H1 (cell line): ENCODE measurements around the gene INPP5A.

Source experiments
- ATF2 ChIP-seq: IDR thresholded peaks from 2 replicates; pipeline ENCODE4 v1.6.1; 2012; ENCODE audit warnings: low read length, inconsistent platforms
- CBX5 ChIP-seq: fragments of 300-800, 300-1000 bp; sonication (generic); IDR thresholded peaks from 2 replicates; pipeline ENCODE4 v1.7.1; 2016; ENCODE audit warnings: antibody characterized with exemption, low read length, low read depth
- CBX8 ChIP-seq: fragments of 300-800, 300-1000 bp; sonication (generic); IDR thresholded peaks from 2 replicates; pipeline ENCODE4 v1.7.1; 2016; ENCODE audit warnings: low read depth, low read length, borderline replicate concordance
- CHD1 ChIP-seq: IDR thresholded peaks from 2 replicates; pipeline ENCODE4 v1.6.1; 2012; ENCODE audit warnings: low read depth, low read length, improper control_type of control experiment
- CTCF ChIP-seq, 3 experiments: IDR thresholded peaks; 1 replicate in 2 of 3; 2 replicates in 1 of 3; pipeline versions ENCODE4 v1.5.1 to v1.6.1; 2011; ENCODE audit warnings: low read length in 3 of 3, mild to moderate bottlenecking in 3 of 3, inconsistent platforms in 2 of 3, low read depth in 1 of 3, moderate library complexity in 1 of 3; ENCODE audit not compliant: insufficient read depth in 1 of 3; ENCODE audit errors: control extremely low read depth in 1 of 3
- EP300 ChIP-seq, 2 experiments: IDR thresholded peaks; 1 replicate in 1 of 2; 2 replicates in 1 of 2; pipeline ENCODE4 v1.6.1; 2011 to 2012; ENCODE audit warnings: low read depth in 2 of 2, low read length in 2 of 2, mild to moderate bottlenecking in 2 of 2, borderline replicate concordance in 1 of 2, inconsistent platforms in 1 of 2, moderate library complexity in 1 of 2
- EZH2 ChIP-seq: fragments of 200-600 bp; sonication (generic); IDR thresholded peaks from 2 replicates; pipeline ENCODE4 v1.7.1; 2012; ENCODE audit warnings: low read depth, mild to moderate bottlenecking, moderate library complexity, low read length, inconsistent platforms; ENCODE audit not compliant: severe bottlenecking
- KDM1A ChIP-seq: fragments of 200-600, 300-600 bp; sonication (generic); IDR thresholded peaks from 2 replicates; pipeline ENCODE4 v1.7.1; 2016; ENCODE audit warnings: mild to moderate bottlenecking, low read length, borderline replicate concordance
- NANOG ChIP-seq: IDR thresholded peaks from 2 replicates; pipeline ENCODE4 v1.6.1; 2011; ENCODE audit warnings: low read length, low read depth, mild to moderate bottlenecking, inconsistent platforms; ENCODE audit not compliant: insufficient read depth, poor library complexity, severe bottlenecking
- NRF1 ChIP-seq: IDR thresholded peaks from 2 replicates; pipeline ENCODE4 v1.6.1; 2011; ENCODE audit warnings: mild to moderate bottlenecking, low read depth, low read length, improper control_type of control experiment
- POLR2A ChIP-seq, 2 experiments: IDR thresholded peaks; 1 replicate in 1 of 2; 2 replicates in 1 of 2; pipeline ENCODE4 v1.6.1; 2011; ENCODE audit warnings: low read depth in 2 of 2, low read length in 2 of 2, mild to moderate bottlenecking in 2 of 2; ENCODE audit errors: control extremely low read depth in 1 of 2
- RAD21 ChIP-seq, 2 experiments: IDR thresholded peaks in 1 of 2; conservative IDR thresholded peaks in 1 of 2; 2 replicates each; pipeline ENCODE4 v1.6.1; 2011; ENCODE audit warnings: low read depth in 2 of 2, low read length in 2 of 2, improper control_type of control experiment in 1 of 2, inconsistent platforms in 1 of 2, mild to moderate bottlenecking in 1 of 2, moderate library complexity in 1 of 2
- RNF2 ChIP-seq: fragments of 200-900, 300-1000 bp; sonication (generic); IDR thresholded peaks from 2 replicates; pipeline ENCODE4 v1.7.1; 2016; ENCODE audit warnings: borderline replicate concordance, low read depth, mild to moderate bottlenecking, antibody characterized with exemption, low read length; ENCODE audit not compliant: poor library complexity, severe bottlenecking; ENCODE audit errors: missing control alignments
- RXRA ChIP-seq: IDR thresholded peaks from 2 replicates; pipeline ENCODE4 v1.6.1; 2011; ENCODE audit warnings: low read depth, mild to moderate bottlenecking, low read length, moderate library complexity; ENCODE audit not compliant: insufficient read depth

- TF ChIP-seq RXRA (no peak), EZH2 (no peak), CTCF (IDR thresholded peaks at IDR 0.05; ENCODE audit: control extremely low read depth in 1 of 3, insufficient read depth in 1 of 3, low read depth in 1 of 3, low read length in 3 of 3) (no peak), CHD1 (no peak), POLR2A (IDR thresholded peaks at IDR 0.05; ENCODE audit: control extremely low read depth in 1 of 2, low read depth in 2 of 2, low read length in 2 of 2) (no peak), NRF1 (no peak), KDM1A (no peak), RNF2 (no peak), NANOG (no peak), CBX5 (no peak), ATF2 (no peak), RAD21 (IDR thresholded peaks at IDR 0.05 in 1 of 2, conservative IDR thresholded peaks at IDR 0.05 in 1 of 2; ENCODE audit: low read depth in 2 of 2, low read length in 2 of 2) (no peak), CBX8 (no peak), EP300 (IDR thresholded peaks at IDR 0.05; ENCODE audit: borderline replicate concordance in 1 of 2, low read depth in 2 of 2, low read length in 2 of 2) (no peak)
Measured at GRCh38 chr10:132763545-132763944, 226.0 kb downstream of the INPP5A start.
